ENCODE data around the gene ERC2. TPM values are rescaled to one million over a fixed set of nuclear protein-coding genes. Genes with fewer than 3 reads are reported as not detected.

ERC2 gene
- total RNA-seq, 1 experiment from 2014 or later = 1.2 TPM

GRCh38 chr3:56253941-56254665, 214.2 kb downstream of the ERC2 start:
- DNase-seq (ENCODE audit: low read depth) = no peak

- DNase-seq (ENCODE audit: low read depth) = peak; percentile 54
Observed at GRCh38 chr3:56251343-56251945, 216.8 kb downstream of the ERC2 start.

- no peak for DNase-seq (ENCODE audit: low read depth)
Observed at GRCh38 chr3:56248021-56248420, 220.2 kb downstream of the ERC2 start.

- no peak for DNase-seq (ENCODE audit: low read depth)
Observed at GRCh38 chr3:56238299-56238698, 230.0 kb downstream of the ERC2 start.

GRCh38 chr3:56233742-56234141, 234.5 kb downstream of the ERC2 start:
- no peak for DNase-seq (ENCODE audit: low read depth)

GRCh38 chr3:56229311-56229710, 239.0 kb downstream of the ERC2 start:
- DNase-seq (ENCODE audit: low read depth) = no peak

- DNase-seq (ENCODE audit: low read depth) = no peak
Observed at GRCh38 chr3:56222866-56223265, 245.4 kb downstream of the ERC2 start.

- DNase-seq (ENCODE audit: low read depth) = peak; percentile 1
Observed at GRCh38 chr3:56219894-56220805, 248.1 kb downstream of the ERC2 start.

- no peak for DNase-seq (ENCODE audit: low read depth)
Observed at GRCh38 chr3:56209982-56210751, 258.1 kb downstream of the ERC2 start.

- DNase-seq (ENCODE audit: low read depth) = no peak
Observed at GRCh38 chr3:56207922-56208321, 260.3 kb downstream of the ERC2 start.

- DNase-seq (ENCODE audit: low read depth) = no peak
Observed at GRCh38 chr3:56205406-56205805, 262.9 kb downstream of the ERC2 start.

- no peak for DNase-seq (ENCODE audit: low read depth)
Observed at GRCh38 chr3:56202997-56203396, 265.3 kb downstream of the ERC2 start.

GRCh38 chr3:56201407-56201806, 266.9 kb downstream of the ERC2 start:
- no peak for DNase-seq (ENCODE audit: low read depth)

- no peak for DNase-seq (ENCODE audit: low read depth)
Observed at GRCh38 chr3:56200251-56200650, 268.0 kb downstream of the ERC2 start.

- no peak for DNase-seq (ENCODE audit: low read depth)
Observed at GRCh38 chr3:56197991-56198390, 270.3 kb downstream of the ERC2 start.

- no peak for DNase-seq (ENCODE audit: low read depth)
Observed at GRCh38 chr3:56197259-56197965, 270.9 kb downstream of the ERC2 start.

- no peak for DNase-seq (ENCODE audit: low read depth)
Observed at GRCh38 chr3:56196700-56197099, 271.6 kb downstream of the ERC2 start.

- no peak for DNase-seq (ENCODE audit: low read depth)
Observed at GRCh38 chr3:56193519-56193918, 274.7 kb downstream of the ERC2 start.

- no peak for DNase-seq (ENCODE audit: low read depth)
Observed at GRCh38 chr3:56192001-56192400, 276.3 kb downstream of the ERC2 start.

- no peak for DNase-seq (ENCODE audit: low read depth)
Observed at GRCh38 chr3:56190771-56191305, 277.4 kb downstream of the ERC2 start.

- no peak for DNase-seq (ENCODE audit: low read depth)
Observed at GRCh38 chr3:56190130-56190529, 278.1 kb downstream of the ERC2 start.
